Muscle of leg (tissue), 11 donors: ENCODE results near the gene MYL4. TPM values are rescaled to one million over a fixed set of nuclear protein-coding genes. Genes with fewer than 3 reads are reported as not detected.

Experiments
- DNase-seq: peaks from one replicate; pipeline ENCODE4 v3.0.0; 2013
- H3K27ac ChIP-seq: one replicate; pipeline ENCODE4 v1.5.1; 2013; ENCODE audit warnings: mild to moderate bottlenecking, low read length, control low read depth
- H3K27me3 ChIP-seq: one replicate; pipeline ENCODE4 v1.6.1; 2013; ENCODE audit warnings: low read length; ENCODE audit not compliant: control insufficient read depth, insufficient read depth
- H3K36me3 ChIP-seq: one replicate; pipeline ENCODE4 v1.6.1; 2013; ENCODE audit warnings: low read length; ENCODE audit not compliant: control insufficient read depth, insufficient read depth
- H3K4me1 ChIP-seq: one replicate; pipeline ENCODE4 v1.6.1; 2013; ENCODE audit warnings: low read length; ENCODE audit not compliant: control insufficient read depth, insufficient read depth
- H3K4me3 ChIP-seq: one replicate; pipeline ENCODE4 v1.5.1; 2013; ENCODE audit warnings: low read length, control low read depth
- H3K9me3 ChIP-seq: replicated peaks from 2 replicates; pipeline ENCODE4 v1.6.1; 2013; ENCODE audit warnings: low read depth, low read length; ENCODE audit not compliant: control insufficient read depth
- WGBS: methylation state at CpG from one replicate; pipeline ENCODE4 v1.1.5; 2013; ENCODE audit warnings: missing lambda C conversion rate; ENCODE audit not compliant: insufficient coverage; 5-methylcytosine and 5-hydroxymethylcytosine counted together
- polyA plus RNA-seq, 8 donors: library from polyadenylated mRNA; unstranded; fragments of 120-200 nt; gene quantifications; one replicate each; pipeline versions ENCODE4 v1.2.1 to v1.2.3, GENCODE V29; 2013; ENCODE audit warnings: inconsistent platforms in 1 of 8, low replicate concordance in 1 of 8; ENCODE audit not compliant: insufficient read length in 8 of 8, insufficient read depth in 1 of 8
- total RNA-seq: library from RNA; stranded (reverse); fragments of 120-200 nt; gene quantifications from one replicate; pipeline ENCODE4 v1.2.4, GENCODE V29; 2013

The MYL4 gene
- total and polyA plus RNA-seq, 9 donors, result 1,072 to 1,940 (median 1,610) TPM

GRCh38 chr17:47237841-47238240 lies 28.7 kb downstream of the MYL4 start:
- H3K9me3 ChIP-seq, result peaks cover 3% of the 10 kb centered on the region
- H3K27ac ChIP-seq, result no peak overlapping the region
- peaks cover 3% of the 10 kb centered on the region for H3K36me3 ChIP-seq
- H3K4me1 ChIP-seq, result peaks cover 14% of the 10 kb centered on the region
- H3K4me3 ChIP-seq, result no peak overlapping the region
- DNase-seq, result no peak
- no peaks in the 10 kb centered on the region for H3K27me3 ChIP-seq
- 85% methylated on average over 4 of the region's 7 CpGs for WGBS

- Histone ChIP-seq H3K27me3 (peaks cover under 1% of the 10 kb centered on the region), H3K27ac (no peak overlapping the region), H3K9me3 (peaks cover 3% of the 10 kb centered on the region), H3K4me3 (no peak overlapping the region), H3K36me3 (peaks cover 3% of the 10 kb centered on the region), H3K4me1 (peaks cover 14% of the 10 kb centered on the region)
- DNase-seq, result no peak
- 87% methylated on average over 23 of the region's 29 CpGs for WGBS
Observed at GRCh38 chr17:47238321-47239010, 29.3 kb downstream of the MYL4 start.

- no peak for DNase-seq
- H3K9me3 ChIP-seq, result peaks cover 3% of the 10 kb centered on the region
- H3K4me1 ChIP-seq, result peaks cover 17% of the 10 kb centered on the region
- no peak overlapping the region for H3K4me3 ChIP-seq
- WGBS, result 72% methylated on average over 6 of the region's 7 CpGs
- H3K27me3 ChIP-seq, result peaks cover 2% of the 10 kb centered on the region
- peak overlapping the region; percentile 90 for H3K27ac ChIP-seq
- peaks cover 3% of the 10 kb centered on the region for H3K36me3 ChIP-seq
Observed at GRCh38 chr17:47239619-47239966, 30.4 kb downstream of the MYL4 start.

GRCh38 chr17:47239967-47240651 lies 31.0 kb downstream of the MYL4 start:
- Histone ChIP-seq H3K9me3 (peaks cover 3% of the 10 kb centered on the region), H3K4me3 (no peak overlapping the region), H3K27me3 (peaks cover 2% of the 10 kb centered on the region), H3K27ac (peak overlapping the region; percentile 90), H3K4me1 (peaks cover 17% of the 10 kb centered on the region), H3K36me3 (peaks cover 3% of the 10 kb centered on the region)
- WGBS, result no CpG with 5 or more reads among the region's 3 CpGs
- DNase-seq, result peak; percentile 85

- peak overlapping the region; percentile 90 for H3K27ac ChIP-seq
- WGBS, result 58% methylated on average over 2 of the region's 3 CpGs
Observed at GRCh38 chr17:47240806-47241205, 31.7 kb downstream of the MYL4 start.

GRCh38 chr17:47242648-47243047 lies 33.5 kb downstream of the MYL4 start:
- 100% methylated on average over 2 of the region's 2 CpGs for WGBS

More at GRCh38 chr17:47240806-47241205, 31.7 kb downstream of the MYL4 start:
- H3K27me3 ChIP-seq, result peaks cover 2% of the 10 kb centered on the region
- H3K4me1 ChIP-seq, result peaks cover 19% of the 10 kb centered on the region
- DNase-seq, result no peak
- H3K36me3 ChIP-seq, result peaks cover 3% of the 10 kb centered on the region
- peaks cover 3% of the 10 kb centered on the region for H3K9me3 ChIP-seq
- no peak overlapping the region for H3K4me3 ChIP-seq

GRCh38 chr17:47243737-47244598 lies 34.8 kb downstream of the MYL4 start:
- WGBS, result 90% methylated on average over 4 of the region's 9 CpGs
- peaks cover 19% of the 10 kb centered on the region for H3K4me1 ChIP-seq
- no peak overlapping the region for H3K4me3 ChIP-seq
- H3K27ac ChIP-seq, result no peak overlapping the region
- no peaks in the 10 kb centered on the region for H3K36me3 ChIP-seq
- DNase-seq, result no peak
- H3K9me3 ChIP-seq, result no peaks in the 10 kb centered on the region
- H3K27me3 ChIP-seq, result peaks cover 2% of the 10 kb centered on the region

More at GRCh38 chr17:47242648-47243047, 33.5 kb downstream of the MYL4 start:
- Histone ChIP-seq H3K36me3 (no peaks in the 10 kb centered on the region), H3K4me1 (peaks cover 19% of the 10 kb centered on the region), H3K27me3 (peaks cover 2% of the 10 kb centered on the region), H3K4me3 (no peak overlapping the region), H3K9me3 (no peaks in the 10 kb centered on the region), H3K27ac (no peak overlapping the region)
- no peak for DNase-seq

GRCh38 chr17:47244697-47245096 lies 35.5 kb downstream of the MYL4 start:
- H3K36me3 ChIP-seq, result no peaks in the 10 kb centered on the region
- peaks cover 15% of the 10 kb centered on the region for H3K4me1 ChIP-seq
- no peaks in the 10 kb centered on the region for H3K9me3 ChIP-seq
- DNase-seq, result peak; percentile 91
- no peak overlapping the region for H3K4me3 ChIP-seq
- peaks cover 2% of the 10 kb centered on the region for H3K27me3 ChIP-seq
- H3K27ac ChIP-seq, result no peak overlapping the region
- WGBS, result no CpG with 5 or more reads among the region's 2 CpGs

GRCh38 chr17:47246120-47246519 lies 37.0 kb downstream of the MYL4 start:
- peak; percentile 74 for DNase-seq
- no CpG with 5 or more reads among the region's 2 CpGs for WGBS
- Histone ChIP-seq H3K4me1 (peaks cover 6% of the 10 kb centered on the region), H3K27me3 (peaks cover 2% of the 10 kb centered on the region), H3K4me3 (no peak overlapping the region), H3K27ac (no peak overlapping the region), H3K9me3 (no peaks in the 10 kb centered on the region), H3K36me3 (no peaks in the 10 kb centered on the region)

- WGBS, result no CpG with 5 or more reads among the region's 2 CpGs
- H3K4me1 ChIP-seq, result peaks cover 8% of the 10 kb centered on the region
- peaks cover 27% of the 10 kb centered on the region for H3K27me3 ChIP-seq
- H3K9me3 ChIP-seq, result no peaks in the 10 kb centered on the region
- DNase-seq, result no peak
- H3K27ac ChIP-seq, result no peak overlapping the region
- no peaks in the 10 kb centered on the region for H3K36me3 ChIP-seq
- no peak overlapping the region for H3K4me3 ChIP-seq
Observed at GRCh38 chr17:47250855-47251254, 41.7 kb downstream of the MYL4 start.
